PC-9 (cell line): Measurements from ENCODE around the gene AMY1A. TPM values are rescaled to one million over a fixed set of nuclear protein-coding genes. Genes with fewer than 3 reads are reported as not detected.
"Not testable (repeated sequence)": the region's sequence is repeated elsewhere in the genome, so short reads cannot be mapped to it uniquely, and the experiment has no call there.

Source experiments
- Bru-seq: library from RNA; stranded (reverse); fragments of 400-500 nt; gene quantifications from one replicate; lab custom pipeline; 2021; lab: Mats Ljungman, UMichigan
- BruChase-seq, 2 experiments: library from RNA; stranded (reverse); fragments of 400-500 nt; gene quantifications; one replicate each; lab custom pipeline; 2021; lab: Mats Ljungman, UMichigan
- BruUV-seq: library from RNA; stranded (reverse); fragments of 400-500 nt; replicated peaks from 2 replicates; lab custom pipeline; 2021; lab: Mats Ljungman, UMichigan
- CTCF ChIA-PET: fragments of 300-600 bp; sonication (Branson Sonifier 250); formaldehyde crosslinking; loops from one replicate; lab custom pipeline; 2022; ENCODE audit warnings: antibody characterized with exemption; lab: Charles Lee
- POLR2A ChIA-PET: fragments of 300-600 bp; sonication (Branson Sonifier 250); formaldehyde crosslinking; loops from one replicate; lab custom pipeline; 2022; ENCODE audit warnings: antibody characterized with exemption; ENCODE audit not compliant: unreplicated experiment; lab: Charles Lee
- DNase-seq, 2 experiments: peaks; one replicate each; pipeline versions ENCODE4 v3.0.0 to v3.0.0-alpha.2; 2015 to 2022; ENCODE audit warnings: mixed read lengths in 1 of 2
- H2AFZ ChIP-seq: fragments of 200-600 bp; sonication (generic); 2 replicates; pipeline ENCODE4 v1.8.1; 2017; ENCODE audit warnings: antibody characterized with exemption
- H3F3A ChIP-seq: fragments of 200-600 bp; sonication (generic); 2 replicates; pipeline ENCODE4 v1.8.1; 2017; ENCODE audit warnings: antibody characterized with exemption, mild to moderate bottlenecking, low read depth; ENCODE audit not compliant: insufficient read depth
- H3K27ac ChIP-seq: fragments of 200-600 bp; sonication (generic); 2 replicates; pipeline ENCODE4 v1.6.1; 2016; ENCODE audit warnings: mixed run types
- H3K27me3 ChIP-seq: fragments of 200-600 bp; sonication (generic); 2 replicates; pipeline ENCODE4 v1.6.1; 2016; ENCODE audit warnings: low read depth, mixed run types; ENCODE audit not compliant: insufficient read depth
- H3K36me3 ChIP-seq: fragments of 200-600 bp; sonication (generic); 2 replicates; pipeline ENCODE4 v1.6.1; 2016; ENCODE audit warnings: low read depth, mixed run types
- H3K4me1 ChIP-seq: fragments of 200-600 bp; sonication (generic); replicated peaks from 2 replicates; pipeline ENCODE4 v1.6.1; 2016; ENCODE audit warnings: mixed run types; ENCODE audit not compliant: insufficient read depth
- H3K4me2 ChIP-seq: fragments of 200-600 bp; sonication (generic); 2 replicates; pipeline ENCODE4 v1.6.1; 2017; ENCODE audit warnings: mixed run types
- H3K4me3 ChIP-seq: fragments of 200-600 bp; sonication (generic); 2 replicates; pipeline ENCODE4 v1.6.1; 2016; ENCODE audit warnings: mixed run types
- H3K79me2 ChIP-seq: fragments of 200-600 bp; sonication (generic); 2 replicates; pipeline ENCODE4 v1.6.1; 2017; ENCODE audit warnings: low read depth, mixed run types
- H3K9me2 ChIP-seq: fragments of 200-600 bp; sonication (generic); 2 replicates; pipeline ENCODE4 v1.8.1; 2017; ENCODE audit warnings: mild to moderate bottlenecking; ENCODE audit not compliant: insufficient read depth
- H3K9me3 ChIP-seq: fragments of 200-600 bp; sonication (generic); 2 replicates; pipeline ENCODE4 v1.8.1; 2016; ENCODE audit warnings: low read depth; ENCODE audit not compliant: insufficient read depth
- H4K20me1 ChIP-seq: fragments of 200-600 bp; sonication (generic); 2 replicates; pipeline ENCODE4 v1.8.1; 2017; ENCODE audit not compliant: insufficient read depth
- CTCF ChIP-seq: fragments of 200-600 bp; sonication (generic); conservative IDR thresholded peaks from 2 replicates; pipeline ENCODE4 v1.6.1; 2017; ENCODE audit warnings: mixed run types, antibody characterized with exemption, mild to moderate bottlenecking, moderate library complexity
- EZH2 ChIP-seq: fragments of 200-600 bp; sonication (generic); IDR thresholded peaks from 2 replicates; pipeline ENCODE4 v1.8.0; 2017; ENCODE audit warnings: antibody characterized with exemption, low read depth
- intact Hi-C: fragments of 100-400 bp; cut with micrococcal nuclease; formaldehyde crosslinking; loops from one replicate; pipeline ENCODE4 v1.10.0; 2022; ENCODE audit not compliant: unreplicated experiment
- long read RNA-seq: library from polyadenylated mRNA; stranded (forward); transcript quantifications from one replicate; pipeline ENCODE4 v2.0.0, GENCODE V29; 2022
- total RNA-seq: library from RNA; stranded (reverse); gene quantifications from 2 replicates; pipeline ENCODE4 v1.2.3, GENCODE V29; 2021

AMY1A gene
- total RNA-seq (not detected in 2 replicates), Bru-seq, nascent RNA (not detected), BruChase-seq, experiment 1, labeled RNA remaining after a 2-hour chase (not detected), BruChase-seq, experiment 2, labeled RNA remaining after a 6-hour chase (not detected)
- long read RNA-seq: 0 reads

- H2AFZ ChIP-seq, H3K4me1 ChIP-seq, CTCF ChIA-PET, DNase-seq, H3K4me3 ChIP-seq, intact Hi-C loops, H3K79me2 ChIP-seq, POLR2A ChIA-PET, H3K9me3 ChIP-seq, H3K27ac ChIP-seq, H3K36me3 ChIP-seq, H3K4me2 ChIP-seq, H3F3A ChIP-seq, H4K20me1 ChIP-seq, H3K27me3 ChIP-seq, BruUV-seq, H3K9me2 ChIP-seq: not testable (repeated sequence)
Measured at GRCh38 chr1:103655460-103655859, at the start of gene AMY1A. Gene AMY1A, plus strand, starts transcription at chr1:103655760. Its CDS starts 571 bp downstream, at chr1:103656331.

GRCh38 chr1:103616362-103616761 lies 39.2 kb upstream of the AMY1A start:
- Histone ChIP-seq H3F3A (no peaks in the 10 kb centered on the region), H3K4me2 (no peak overlapping the region), H3K27ac (no peak overlapping the region), H3K4me3 (no peak overlapping the region), H3K27me3 (no peaks in the 10 kb centered on the region), H4K20me1 (no peaks in the 10 kb centered on the region), H3K4me1 (no peaks in the 10 kb centered on the region), H3K79me2 (no peaks in the 10 kb centered on the region), H3K9me3 (no peaks in the 10 kb centered on the region), H3K9me2 (no peaks in the 10 kb centered on the region; the same call in 1 of the 2 replicates), H3K36me3 (no peaks in the 10 kb centered on the region), H2AFZ (peak overlapping the region; percentile 53; the same call in 1 of the 2 replicates)
- TF ChIP-seq EZH2 (no peak), CTCF (no peak)
- ChIA-PET POLR2A (no interaction called here), CTCF (no interaction called here)
- BruUV-seq: no TSS peak
- intact Hi-C loops: no loop called here
- DNase-seq: no peak

- CTCF ChIA-PET, H3K27ac ChIP-seq: not testable (repeated sequence)
Measured at GRCh38 chr1:103616994-103617477, 38.5 kb upstream of the AMY1A start, which contains the start of gene AMY2A. Gene AMY2A, plus strand, starts transcription at chr1:103617427. Its CDS starts 14 bp downstream, at chr1:103617441.

GRCh38 chr1:103627436-103627835 lies 28.1 kb upstream of the AMY1A start:
- H3F3A ChIP-seq, CTCF ChIA-PET, H3K27me3 ChIP-seq, H3K4me3 ChIP-seq, H3K4me1 ChIP-seq, H3K9me3 ChIP-seq, H3K79me2 ChIP-seq, H2AFZ ChIP-seq, H3K36me3 ChIP-seq, H3K9me2 ChIP-seq, POLR2A ChIA-PET, H3K4me2 ChIP-seq, intact Hi-C loops, BruUV-seq, DNase-seq, H3K27ac ChIP-seq, H4K20me1 ChIP-seq: not testable (repeated sequence)

More at GRCh38 chr1:103616994-103617477, 38.5 kb upstream of the AMY1A start, which contains the start of gene AMY2A:
- BruUV-seq, H3F3A ChIP-seq, H3K36me3 ChIP-seq, POLR2A ChIA-PET, H3K4me1 ChIP-seq, H3K9me3 ChIP-seq, H3K79me2 ChIP-seq, H3K27me3 ChIP-seq, H3K4me2 ChIP-seq, DNase-seq, H4K20me1 ChIP-seq, H3K9me2 ChIP-seq, H3K4me3 ChIP-seq, intact Hi-C loops: not testable (repeated sequence)
- peak within 1 kb of the TSS; percentile 53; the same call in 1 of the 2 replicates for H2AFZ ChIP-seq

GRCh38 chr1:103641194-103641593 lies 14.4 kb upstream of the AMY1A start:
- CTCF ChIA-PET, H3K9me3 ChIP-seq, BruUV-seq, intact Hi-C loops, H3K36me3 ChIP-seq, H3K79me2 ChIP-seq, H3K27me3 ChIP-seq, H3K4me1 ChIP-seq, H3F3A ChIP-seq, H3K4me2 ChIP-seq, POLR2A ChIA-PET, DNase-seq, H3K9me2 ChIP-seq, H4K20me1 ChIP-seq, H3K4me3 ChIP-seq, H2AFZ ChIP-seq, H3K27ac ChIP-seq: not testable (repeated sequence)

- H3K36me3 ChIP-seq, POLR2A ChIA-PET, H2AFZ ChIP-seq, H3K27me3 ChIP-seq, H3K9me3 ChIP-seq, DNase-seq, intact Hi-C loops, BruUV-seq, H3F3A ChIP-seq, H4K20me1 ChIP-seq, CTCF ChIA-PET, H3K9me2 ChIP-seq, H3K4me2 ChIP-seq, H3K4me3 ChIP-seq, H3K4me1 ChIP-seq, H3K27ac ChIP-seq, H3K79me2 ChIP-seq: not testable (repeated sequence)
Measured at GRCh38 chr1:103643908-103644307, 11.7 kb upstream of the AMY1A start.
